ENCODE data around the gene PSMD5.
A peak's percentile ranks its signal among the peaks of the same experiment; 100 is the strongest.

PSMD5 gene

GRCh38 chr9:120850315-120850714 lies 7.6 kb upstream of the PSMD5 start:
- no peak for DNase-seq (ENCODE audit: low read depth)
- no peak for TF ChIP-seq CTCF (IDR thresholded peaks at IDR 0.05; ENCODE audit: low read length, missing control alignments)
- no peak overlapping the region for H3K4me3 ChIP-seq (replicated peaks; ENCODE audit: low read depth, low read length)

GRCh38 chr9:120846906-120847305 lies 4.2 kb upstream of the PSMD5 start:
- TF ChIP-seq CTCF (IDR thresholded peaks at IDR 0.05; ENCODE audit: low read length, missing control alignments): no peak
- peak; percentile 26 for DNase-seq (ENCODE audit: low read depth)
- no peak overlapping the region for H3K4me3 ChIP-seq (replicated peaks; ENCODE audit: low read depth, low read length)

- TF ChIP-seq CTCF (IDR thresholded peaks at IDR 0.05; ENCODE audit: low read length, missing control alignments): no peak
- H3K4me3 ChIP-seq (replicated peaks; ENCODE audit: low read depth, low read length): no peak overlapping the region
- DNase-seq (ENCODE audit: low read depth): no peak
Observed at GRCh38 chr9:120846251-120846889, 3.6 kb upstream of the PSMD5 start.

GRCh38 chr9:120845255-120845654 lies 2.5 kb upstream of the PSMD5 start:
- H3K4me3 ChIP-seq (replicated peaks; ENCODE audit: low read depth, low read length): no peak overlapping the region
- TF ChIP-seq CTCF (IDR thresholded peaks at IDR 0.05; ENCODE audit: low read length, missing control alignments): no peak
- no peak for DNase-seq (ENCODE audit: low read depth)

- TF ChIP-seq CTCF (IDR thresholded peaks at IDR 0.05; ENCODE audit: low read length, missing control alignments): no peak
- DNase-seq (ENCODE audit: low read depth): no peak
- H3K4me3 ChIP-seq (replicated peaks; ENCODE audit: low read depth, low read length): peak overlapping the region; percentile 97
Observed at GRCh38 chr9:120841930-120842684, 615 bp downstream of the PSMD5 start.

- DNase-seq (ENCODE audit: low read depth): peak; percentile 21
- TF ChIP-seq CTCF (IDR thresholded peaks at IDR 0.05; ENCODE audit: low read length, missing control alignments): no peak
- H3K4me3 ChIP-seq (replicated peaks; ENCODE audit: low read depth, low read length): no peak overlapping the region
Observed at GRCh38 chr9:120839146-120839545, 3.6 kb downstream of the PSMD5 start.

Measured in fibroblast of pulmonary artery (primary cell).